Measurements from ENCODE around the gene MFAP3.
"Not testable (repeated sequence)": the region's sequence is repeated elsewhere in the genome, so short reads cannot be mapped to it uniquely, and the experiment has no call there.

MFAP3 gene

DNA sequence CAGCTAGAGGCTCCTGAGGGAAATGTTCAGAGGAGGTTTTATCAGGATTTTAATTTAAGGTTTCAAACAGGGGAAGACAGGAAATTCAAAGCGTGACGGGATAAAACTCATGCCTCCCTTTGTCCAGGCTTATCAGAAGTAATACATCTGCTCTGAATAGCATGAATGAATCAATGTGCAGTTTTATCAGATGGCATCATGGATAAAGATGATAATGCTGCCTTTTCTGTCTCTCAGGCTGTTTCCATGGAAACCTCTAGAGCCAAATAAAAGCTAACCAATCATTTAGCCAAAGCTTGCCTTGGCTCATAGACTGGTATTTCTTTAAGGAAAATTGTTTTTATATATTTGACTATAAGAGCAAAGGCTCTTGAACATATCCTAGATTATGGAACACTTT is 16.4 kb downstream of the MFAP3 start:
- DNase-seq = no peak

DNA sequence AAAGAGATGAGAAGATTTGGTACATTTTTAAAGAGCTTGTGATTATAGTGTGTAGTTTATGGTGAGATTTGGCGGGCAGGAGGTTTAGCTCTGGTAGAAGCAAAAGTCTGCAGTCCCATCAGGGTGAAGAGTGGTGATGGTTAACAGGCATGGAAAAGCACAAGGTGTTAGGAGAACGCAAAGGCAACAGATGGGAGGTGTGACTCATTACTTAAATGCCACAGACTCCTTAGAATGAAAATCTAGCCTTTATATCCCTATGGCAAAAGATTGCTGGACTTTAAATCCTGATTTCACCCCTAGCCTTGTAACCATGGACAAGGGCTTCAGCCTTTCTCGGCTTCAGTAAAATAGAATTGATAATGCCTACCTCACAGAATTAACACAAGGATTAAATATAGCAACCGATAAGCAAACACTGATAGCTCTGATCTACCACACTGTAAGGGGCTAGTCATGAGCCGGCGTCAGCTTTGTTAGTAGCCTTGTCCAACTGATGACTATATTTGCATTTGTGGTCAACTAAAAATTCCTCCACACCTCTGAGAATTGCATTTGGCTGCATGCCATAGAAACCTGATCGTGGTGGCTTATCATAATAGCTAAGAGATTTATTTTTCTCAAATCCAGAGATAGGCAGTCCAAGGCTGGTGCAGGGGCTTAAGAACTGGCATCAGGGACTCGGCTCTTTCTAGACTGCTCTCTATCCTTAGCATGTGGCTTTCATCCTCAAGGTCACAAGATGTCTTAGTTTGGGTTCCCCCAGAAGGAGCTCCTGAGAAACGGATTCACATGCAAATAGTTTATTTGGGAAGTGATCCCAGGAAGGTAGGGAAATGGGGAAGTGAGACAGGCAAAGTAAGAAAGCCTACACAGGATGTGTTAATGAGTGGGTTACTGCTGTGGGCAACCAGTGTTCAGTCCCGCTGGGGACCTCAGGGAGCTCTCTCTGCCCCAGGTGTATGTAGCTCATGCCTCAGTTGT is 19.6 kb downstream of the MFAP3 start:
- peak; percentile 3 for DNase-seq

DNA sequence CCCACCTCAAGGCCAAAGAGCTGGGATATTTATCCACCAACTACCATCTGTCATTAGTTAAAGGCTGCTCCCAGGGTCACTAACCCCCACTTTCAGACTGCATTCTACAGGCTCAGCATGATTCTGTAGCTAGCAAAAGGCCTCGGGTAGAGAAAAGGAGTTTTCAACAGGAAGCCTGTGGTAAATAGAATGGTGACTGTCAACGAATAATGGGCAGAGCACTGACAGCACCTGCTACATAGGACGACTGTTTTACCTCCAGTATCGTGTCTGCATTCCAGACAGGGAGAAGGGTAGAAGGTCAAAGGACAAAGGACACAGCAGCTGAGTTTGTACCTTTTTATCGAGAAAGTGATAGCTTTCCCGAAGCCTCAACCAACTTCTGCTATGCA is 20.3 kb downstream of the MFAP3 start:
- no peak for DNase-seq

DNA sequence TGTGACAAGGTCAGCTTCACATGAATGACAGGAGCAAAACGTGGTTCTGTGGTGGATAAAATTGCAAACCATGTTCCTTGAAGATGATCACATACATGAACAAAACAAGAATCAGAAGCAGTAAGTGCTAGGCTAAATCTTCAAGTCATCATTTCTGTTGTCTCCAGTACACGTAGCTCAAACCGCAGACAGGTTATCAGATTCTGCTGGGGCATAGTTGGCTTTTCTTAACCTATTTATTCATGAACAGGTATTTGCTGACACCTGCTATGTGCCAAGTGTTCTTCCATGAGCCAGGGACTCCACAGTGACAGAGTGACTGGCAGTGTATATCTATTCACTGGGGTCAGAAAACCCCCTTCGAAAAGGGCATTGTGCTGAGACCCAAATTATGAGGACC is 20.8 kb downstream of the MFAP3 start:
- DNase-seq = no peak

DNA sequence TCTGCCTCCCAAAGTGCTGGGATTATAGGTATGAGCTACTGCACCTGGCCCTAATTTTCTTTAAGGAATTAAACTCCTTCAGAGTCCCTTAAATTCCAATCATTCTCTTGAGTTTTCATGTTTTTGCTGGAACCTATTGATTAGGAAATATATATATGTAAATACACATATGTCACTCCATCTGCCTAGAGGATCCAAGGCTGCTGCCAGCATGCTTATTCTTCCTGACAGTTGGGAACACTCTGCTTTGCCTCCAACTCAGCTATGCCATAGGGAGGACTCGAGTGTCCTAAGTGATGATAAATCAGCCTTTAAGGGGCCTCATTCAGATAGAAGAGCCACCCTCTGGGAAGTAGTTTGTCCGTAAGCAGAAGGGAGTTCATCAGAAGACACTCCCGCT is 21.8 kb downstream of the MFAP3 start:
- no peak for DNase-seq

DNA sequence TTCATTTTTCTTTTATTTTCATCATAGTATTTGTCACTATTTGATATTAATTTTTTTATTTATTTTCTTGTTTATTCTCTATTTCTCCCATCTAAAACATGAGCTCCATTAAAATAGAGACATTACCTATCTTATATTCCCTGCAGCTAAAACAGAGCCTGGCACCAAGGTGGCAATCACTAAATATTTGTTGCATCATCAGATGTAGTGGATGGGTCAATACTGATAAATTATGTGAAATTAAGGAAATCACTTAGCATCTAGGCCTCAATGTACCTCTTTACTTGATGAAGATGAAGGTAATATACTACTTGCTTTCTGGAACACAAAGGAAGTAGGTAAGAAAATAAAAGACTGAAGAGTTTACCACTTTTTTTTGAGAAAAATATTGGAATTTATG is 24.6 kb downstream of the MFAP3 start:
- DNase-seq = no peak

DNA sequence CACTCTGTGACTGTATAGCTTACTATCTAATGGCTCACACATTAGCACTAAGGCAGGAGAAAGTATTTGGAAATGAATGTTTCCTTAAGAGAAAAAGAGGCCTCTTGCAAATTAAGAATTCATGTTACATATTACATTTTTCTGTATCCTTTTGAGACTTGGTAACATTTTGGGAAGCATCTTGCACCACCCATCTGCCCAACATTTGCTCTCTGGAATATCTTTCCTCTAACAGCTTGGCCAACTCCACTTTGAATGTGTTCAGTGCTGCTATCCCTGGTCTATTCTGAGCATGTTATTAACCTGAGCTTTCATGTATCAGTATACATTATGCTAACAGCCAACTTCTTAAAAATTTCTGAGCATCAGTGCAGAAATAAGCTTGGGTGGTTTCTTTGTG is 27.2 kb downstream of the MFAP3 start:
- no peak for DNase-seq

DNA sequence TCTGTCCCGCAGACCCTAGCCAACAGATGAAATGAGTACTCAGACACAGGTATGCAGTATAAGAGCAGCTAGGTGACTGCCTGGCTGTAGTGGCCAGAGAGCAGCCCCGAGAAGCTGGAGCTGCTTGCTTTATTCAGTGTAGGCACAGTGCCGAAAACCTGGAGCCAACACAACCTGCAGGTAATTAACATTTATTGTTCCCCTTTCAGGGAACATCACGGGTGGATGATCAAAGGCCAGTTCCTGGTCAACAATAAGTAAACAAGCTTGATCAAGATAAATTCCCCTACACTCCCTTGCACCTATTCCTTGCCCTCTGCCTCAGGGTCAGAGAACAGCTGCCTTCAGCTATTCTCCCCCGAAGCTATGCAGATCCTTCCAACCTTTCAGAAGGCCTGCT is 31.1 kb downstream of the MFAP3 start:
- DNase-seq = not testable (repeated sequence)

DNA sequence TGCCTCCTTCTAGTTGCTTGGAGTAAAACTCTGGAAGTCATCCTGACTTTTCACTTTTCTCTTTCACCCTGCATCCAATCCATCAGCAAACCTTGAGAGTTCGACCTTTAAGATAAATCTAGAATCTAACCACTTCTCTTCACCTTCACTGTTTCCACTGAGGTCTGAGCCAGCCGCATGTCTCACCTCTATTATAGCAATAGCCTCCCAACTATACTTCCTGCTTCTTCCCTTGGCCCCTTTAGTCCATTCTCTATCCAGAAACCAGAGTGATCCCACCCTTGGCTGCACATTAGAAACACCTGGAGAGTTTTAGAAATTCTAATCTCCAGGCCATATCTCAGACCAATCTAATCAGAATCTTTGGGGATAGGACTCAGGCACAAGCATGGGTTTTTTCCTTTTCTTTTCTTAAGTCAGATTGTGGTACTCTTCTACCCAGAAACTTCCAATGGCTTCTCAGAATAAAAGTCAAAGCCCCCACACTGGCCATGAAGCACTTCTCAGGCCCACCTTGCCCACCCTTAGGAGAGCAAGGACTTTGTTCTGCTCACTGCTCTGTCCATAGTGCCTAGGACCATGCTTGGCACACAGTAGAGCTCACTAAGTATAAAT is 33.1 kb downstream of the MFAP3 start:
- DNase-seq = no peak

DNA sequence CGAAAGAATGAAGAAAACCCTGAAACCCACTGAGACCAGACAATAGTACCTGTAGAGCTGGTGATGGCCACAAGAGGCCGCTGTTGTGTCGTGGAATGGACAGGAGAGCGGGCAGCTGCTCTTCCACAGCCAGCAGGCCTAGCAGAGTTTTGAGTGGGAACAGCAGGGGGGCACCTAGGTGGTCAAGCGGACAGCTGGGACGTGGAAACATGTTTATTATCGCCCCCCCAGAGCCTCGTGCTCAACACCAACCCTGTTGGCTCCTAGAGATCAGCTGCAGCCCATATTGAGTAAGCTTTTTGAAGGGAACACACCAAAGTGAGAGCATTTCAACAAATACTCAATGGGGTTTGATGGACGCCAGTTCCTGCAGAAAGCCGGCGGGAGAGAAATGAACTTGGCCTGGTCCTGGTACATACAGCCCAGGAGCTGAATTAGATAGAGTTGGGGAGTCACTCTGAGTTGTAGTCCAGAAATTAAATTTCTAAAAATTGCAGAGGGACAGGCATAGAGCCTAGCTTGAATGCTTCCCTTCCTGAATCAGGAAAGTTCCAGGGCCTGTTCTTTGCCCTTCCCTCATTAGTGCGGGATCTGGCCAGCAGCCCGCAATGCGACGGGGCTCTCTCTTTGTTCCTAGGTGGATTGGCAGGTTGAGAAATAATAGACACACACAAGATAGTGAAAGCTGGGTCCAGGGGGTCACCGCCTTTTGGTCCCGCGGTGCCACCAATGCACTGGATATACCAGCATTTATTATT is 33.8 kb downstream of the MFAP3 start:
- DNase-seq = peak; percentile 65

DNA sequence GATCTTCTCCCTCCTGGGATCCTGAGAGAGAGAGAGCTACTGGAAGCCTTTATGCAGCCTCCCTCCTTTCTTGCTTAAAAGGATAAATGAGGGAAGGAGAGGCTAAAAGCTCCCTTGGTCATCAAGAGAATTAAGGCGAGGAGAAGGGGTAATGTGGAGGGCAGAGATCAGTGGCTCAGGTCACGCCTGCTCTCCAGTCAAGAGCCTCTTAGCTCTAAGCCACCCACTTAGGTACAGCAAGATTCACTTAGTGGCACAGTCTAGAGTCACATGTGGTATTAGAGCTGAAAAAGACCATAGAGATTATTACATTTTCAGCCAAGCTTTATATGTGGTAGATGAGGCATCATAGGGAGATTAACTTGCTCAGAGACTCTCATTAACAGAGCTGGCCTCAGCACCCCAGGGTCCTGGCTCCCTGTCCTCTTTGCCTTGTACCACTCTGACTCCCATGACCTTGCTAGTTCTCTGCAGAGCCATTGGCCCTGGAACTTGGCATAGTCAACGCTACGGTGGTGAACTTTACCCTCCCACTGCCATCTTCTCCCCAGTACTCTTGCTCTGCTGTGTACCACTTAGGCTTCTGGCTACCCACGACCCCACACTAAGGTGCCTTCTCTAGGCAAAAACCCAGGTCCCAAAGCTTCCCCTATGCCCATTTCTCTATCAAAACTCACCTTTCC is 37.6 kb downstream of the MFAP3 start:
- DNase-seq = no peak

DNA sequence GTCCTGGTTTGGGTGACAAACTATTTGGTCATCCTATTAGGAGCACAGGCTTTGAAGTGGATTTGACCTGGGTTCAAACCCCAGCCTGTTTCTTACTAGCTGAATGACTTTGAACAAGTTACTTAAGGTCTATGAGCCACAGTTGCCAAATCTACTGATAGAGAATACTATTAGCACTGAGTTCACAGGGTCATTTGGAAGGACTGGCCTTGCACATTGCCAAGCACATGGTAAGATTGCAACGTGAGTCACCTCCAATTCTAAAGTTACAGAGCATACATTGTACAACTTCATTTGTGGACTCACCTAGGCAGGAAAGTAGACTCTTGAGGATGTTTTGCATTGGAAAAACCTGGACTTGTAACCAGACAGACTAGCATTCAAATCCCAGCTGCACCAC is 38.9 kb downstream of the MFAP3 start:
- DNase-seq = no peak

DNA sequence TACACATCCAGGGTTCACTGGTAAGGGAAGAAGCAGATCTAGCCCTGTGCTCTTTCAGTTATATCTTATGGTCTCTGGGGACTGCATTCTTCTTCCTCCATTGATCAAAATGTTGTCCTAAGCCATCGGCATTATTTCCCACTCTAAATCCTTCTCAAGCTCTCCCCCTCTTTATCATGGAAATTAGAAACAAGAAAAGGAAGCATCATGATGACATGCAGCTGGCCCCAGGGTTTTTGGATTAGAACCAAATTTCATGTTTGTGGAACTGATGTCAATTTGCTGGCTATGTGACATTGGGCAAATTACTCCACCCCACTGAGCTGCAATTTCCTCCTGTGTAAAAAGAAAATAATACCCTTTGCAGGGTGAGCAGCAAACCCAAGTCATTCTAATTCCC is 39.5 kb downstream of the MFAP3 start:
- peak; percentile 92 for DNase-seq

DNA sequence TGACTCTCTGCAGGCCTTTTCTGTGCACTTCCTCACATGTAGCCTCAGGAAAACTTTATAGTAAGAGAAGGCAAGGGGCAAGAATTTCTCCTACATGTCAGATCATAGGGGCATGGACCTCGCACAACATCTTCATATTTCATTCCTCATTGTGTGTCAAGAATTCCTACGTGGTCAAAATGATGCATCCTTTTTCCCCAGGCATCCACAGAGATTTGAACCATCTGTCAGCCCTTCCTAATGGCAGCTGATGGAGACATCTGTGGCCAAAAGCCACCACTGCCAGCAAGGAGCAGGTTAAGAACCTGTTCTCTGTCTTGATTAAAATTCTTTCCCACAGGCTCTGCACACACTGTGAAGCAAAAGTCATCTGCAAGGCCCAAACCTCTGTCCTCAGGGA is 42.5 kb downstream of the MFAP3 start:
- no peak for DNase-seq

DNA sequence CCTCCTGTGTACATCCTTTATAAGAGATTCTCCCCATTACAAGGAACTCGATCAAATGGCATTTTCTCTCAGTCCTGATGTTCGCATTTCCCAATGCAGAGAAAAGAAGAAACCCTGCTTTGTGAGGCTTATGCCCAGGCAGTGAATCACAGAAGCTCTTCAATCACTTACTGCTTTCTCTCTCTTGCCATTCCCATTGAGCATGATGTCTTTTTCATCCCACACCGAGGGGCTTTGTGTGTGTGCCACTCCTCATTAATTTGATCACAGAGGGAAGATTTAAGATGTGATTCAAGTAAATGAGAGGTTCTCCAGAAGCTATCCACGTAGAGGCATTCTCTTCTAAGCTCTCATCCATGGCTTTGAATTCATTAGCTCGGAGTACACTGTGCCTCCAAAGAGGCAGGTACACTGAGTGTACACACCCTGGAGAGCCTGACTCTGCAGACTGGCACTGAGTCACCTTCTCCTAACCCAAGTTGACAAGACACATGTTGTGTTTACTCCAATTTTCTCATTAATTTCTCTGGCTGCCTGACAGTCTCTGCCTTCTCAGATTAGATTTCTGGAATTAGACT is 45.4 kb downstream of the MFAP3 start:
- no peak for DNase-seq

DNA sequence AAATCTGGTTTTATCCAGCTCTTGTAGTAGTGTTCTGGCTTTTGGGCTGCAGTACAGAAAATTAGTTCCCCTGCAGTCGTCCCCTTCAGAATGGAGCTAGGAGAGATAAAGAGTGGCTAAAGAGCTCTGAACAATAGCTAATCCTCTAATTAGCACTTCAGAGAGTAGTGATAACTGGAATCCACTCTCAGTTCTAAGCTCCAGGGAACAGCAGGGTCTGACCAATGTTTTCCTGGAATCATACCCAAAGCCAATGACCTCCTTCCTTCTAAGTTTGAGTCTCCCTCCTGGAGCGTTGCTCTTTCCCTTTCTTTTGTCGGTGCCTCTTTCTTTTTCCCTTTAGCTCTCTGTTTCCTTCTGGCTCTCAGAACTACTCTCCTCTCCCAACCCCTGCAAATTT is 47.4 kb downstream of the MFAP3 start:
- peak; percentile 22 for DNase-seq

DNA sequence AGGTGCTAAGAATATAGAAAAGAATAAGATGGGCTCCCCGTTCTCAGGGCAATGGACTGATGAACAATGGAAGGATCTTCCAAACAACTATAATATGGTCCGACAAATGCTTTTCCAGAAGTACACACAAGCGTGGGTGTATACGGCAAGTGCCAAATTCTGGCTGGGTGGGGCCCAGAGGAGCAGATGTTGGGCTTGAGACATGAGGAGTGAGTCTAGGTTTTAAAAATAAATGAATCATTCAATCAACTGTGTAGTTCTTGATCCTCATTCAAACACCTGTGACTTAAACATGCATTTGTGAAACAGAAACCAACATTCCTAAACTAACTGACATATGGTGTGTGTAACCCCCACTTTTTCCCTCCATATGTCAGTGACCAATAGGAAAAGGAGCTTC is 47.9 kb downstream of the MFAP3 start:
- no peak for DNase-seq

DNA sequence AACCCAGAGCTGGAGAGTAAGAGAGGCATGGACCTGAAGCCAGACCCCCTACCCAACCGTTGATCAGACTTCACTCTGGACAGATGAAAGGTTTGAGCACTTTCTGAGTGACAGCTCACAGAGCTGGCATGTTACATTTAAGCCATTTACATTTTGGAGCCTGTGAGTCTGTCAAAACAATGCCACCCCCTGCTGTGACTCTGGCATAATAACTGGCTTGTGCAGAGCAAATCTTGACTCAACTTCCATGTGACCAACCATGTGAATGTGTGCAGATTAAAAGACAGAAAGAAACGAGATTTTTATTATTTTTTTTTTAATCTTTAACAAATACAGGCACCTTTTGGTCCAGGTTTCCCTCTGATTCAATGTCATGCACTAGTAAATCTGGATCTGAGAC is 48.5 kb downstream of the MFAP3 start:
- peak; percentile 76 for DNase-seq

DNA sequence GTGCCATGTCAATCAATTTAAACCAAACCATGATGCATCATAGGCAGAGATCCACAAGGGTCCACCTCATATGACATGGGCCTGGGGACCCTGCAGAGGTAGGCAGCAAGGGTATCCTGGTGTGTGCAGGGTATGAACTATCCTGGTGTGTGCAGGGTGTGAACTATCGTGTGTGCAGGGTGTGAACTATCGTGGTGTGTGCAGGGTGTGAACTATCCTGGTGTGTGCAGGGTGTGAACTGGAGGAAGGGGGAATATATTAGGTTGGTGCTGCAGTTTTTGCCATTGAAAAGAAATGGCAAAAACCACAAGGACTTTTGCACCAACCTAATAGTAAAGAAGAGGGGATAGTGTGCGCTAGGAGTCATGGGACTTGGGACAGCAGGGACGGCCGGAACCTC is 50.0 kb downstream of the MFAP3 start:
- no peak for DNase-seq

DNA sequence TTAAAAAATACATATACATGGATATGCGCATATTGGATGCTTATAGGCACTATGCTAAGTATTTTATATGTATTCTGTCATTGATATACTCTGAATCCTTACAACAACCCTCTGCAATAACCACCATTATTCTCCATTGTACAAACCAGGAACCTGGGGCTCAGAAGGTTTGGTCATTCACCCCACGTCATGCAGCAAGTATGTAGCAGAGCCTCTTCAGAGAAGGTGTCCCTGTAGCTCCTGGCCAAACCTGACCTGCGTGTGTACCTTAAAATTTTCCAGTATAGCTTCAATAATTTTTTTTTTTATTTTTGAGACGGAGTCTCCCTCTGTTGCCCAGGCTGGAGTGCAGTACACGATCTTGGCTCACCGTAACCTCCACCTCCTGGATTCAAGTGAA is 51.9 kb downstream of the MFAP3 start:
- no peak for DNase-seq

DNA sequence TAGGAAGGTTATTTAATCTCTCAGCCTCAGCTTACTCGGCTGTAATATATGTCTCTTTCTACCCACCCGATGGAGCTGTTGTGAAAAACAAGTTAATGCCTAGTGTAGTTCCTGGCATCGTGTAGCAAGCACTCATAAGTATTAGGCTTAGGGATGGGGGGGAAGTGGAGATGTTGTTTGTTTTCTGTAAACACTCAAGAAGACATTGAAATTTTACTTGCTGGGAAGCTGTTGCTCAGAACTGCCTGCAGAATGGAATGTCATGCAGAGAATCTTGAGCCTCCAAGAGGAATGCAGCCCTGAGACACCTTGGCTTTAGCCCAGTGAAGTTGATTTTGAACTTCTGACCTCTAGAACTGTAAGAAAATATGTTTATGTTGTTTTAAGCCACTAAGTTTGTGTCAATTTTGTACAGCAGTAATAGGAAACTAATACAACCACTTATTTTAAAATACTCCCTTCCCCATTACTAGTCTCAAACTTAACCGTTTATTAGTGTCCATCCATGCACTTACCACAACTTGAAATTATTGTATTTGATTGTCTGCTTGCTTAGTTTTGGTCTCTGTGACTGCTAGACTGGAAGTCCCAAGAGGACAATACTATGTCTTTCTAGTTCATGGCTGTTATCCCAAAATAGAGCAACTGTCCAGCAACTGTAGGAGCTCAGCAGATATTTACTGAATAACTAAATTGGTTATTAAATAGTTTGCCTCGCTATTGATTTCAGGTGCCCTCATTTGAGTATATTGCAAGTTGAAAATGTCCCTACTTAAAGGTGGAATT is 53.8 kb downstream of the MFAP3 start:
- DNase-seq = no peak

DNA sequence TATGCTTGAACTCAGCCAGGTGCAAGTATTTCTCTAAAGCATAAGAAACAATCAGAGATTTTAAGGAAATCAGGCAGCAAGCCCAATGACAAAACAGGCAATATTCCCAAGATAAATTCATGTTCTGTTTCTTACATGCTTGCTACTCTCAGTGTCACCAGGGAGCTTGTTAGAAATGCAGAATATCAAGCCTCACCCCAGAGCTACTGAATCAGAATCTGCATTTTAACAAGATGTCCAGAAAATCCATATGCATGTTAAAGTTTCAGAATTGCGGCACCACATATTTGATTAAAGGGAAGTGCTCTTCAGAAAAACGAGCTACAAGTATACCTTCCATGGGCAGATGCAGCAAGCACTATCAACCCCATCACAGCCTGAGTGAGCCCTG is 54.4 kb downstream of the MFAP3 start:
- DNase-seq = no peak
